NT2/D1 (cell line): ENCODE results near the gene HDGFL2.

ENCODE experiments used
- YY1 ChIP-seq: IDR thresholded peaks from 2 replicates; pipeline ENCODE4 v1.6.1; 2011; ENCODE audit not compliant: insufficient read length, insufficient read depth
- ZNF274 ChIP-seq: IDR thresholded peaks from 2 replicates; pipeline ENCODE4 v1.6.1; 2011; ENCODE audit warnings: mild to moderate bottlenecking, low read depth, low read length

- TF ChIP-seq YY1 (no peak), ZNF274 (no peak)
Observed at GRCh38 chr19:4431808-4432674, 40.1 kb upstream of the HDGFL2 start.
